Activated CD4-positive, alpha-beta T cell treated with anti-CD3 and anti-CD28 coated beads for 1 hour (primary cell): ENCODE measurements around the gene KIF14.
"Not testable (repeated sequence)": the region's sequence is repeated elsewhere in the genome, so short reads cannot be mapped to it uniquely, and the experiment has no call there.

Experiments used
- DNase-seq: peaks from one replicate; pipeline ENCODE4 v3.0.0-alpha.2; 2020

KIF14 gene

DNA sequence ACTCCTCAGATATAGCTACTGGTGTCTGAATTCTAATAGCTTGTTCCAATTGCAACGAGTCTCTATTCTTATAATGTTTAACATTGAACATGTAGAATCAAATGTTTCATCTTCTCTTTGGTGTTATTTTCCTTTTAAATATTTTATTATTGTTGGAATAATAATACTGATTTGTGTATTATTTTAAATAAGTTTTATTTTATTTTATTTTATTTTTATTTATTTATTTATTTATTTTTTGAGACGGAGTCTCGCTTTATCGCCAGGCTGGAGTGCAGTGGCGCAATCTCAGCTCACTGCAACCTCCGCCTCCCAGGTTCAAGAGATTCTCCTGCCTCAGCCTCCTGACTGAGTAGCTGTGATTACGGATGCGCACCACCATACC, 10.0 kb upstream of the KIF14 start:
- not testable (repeated sequence) for DNase-seq

DNA sequence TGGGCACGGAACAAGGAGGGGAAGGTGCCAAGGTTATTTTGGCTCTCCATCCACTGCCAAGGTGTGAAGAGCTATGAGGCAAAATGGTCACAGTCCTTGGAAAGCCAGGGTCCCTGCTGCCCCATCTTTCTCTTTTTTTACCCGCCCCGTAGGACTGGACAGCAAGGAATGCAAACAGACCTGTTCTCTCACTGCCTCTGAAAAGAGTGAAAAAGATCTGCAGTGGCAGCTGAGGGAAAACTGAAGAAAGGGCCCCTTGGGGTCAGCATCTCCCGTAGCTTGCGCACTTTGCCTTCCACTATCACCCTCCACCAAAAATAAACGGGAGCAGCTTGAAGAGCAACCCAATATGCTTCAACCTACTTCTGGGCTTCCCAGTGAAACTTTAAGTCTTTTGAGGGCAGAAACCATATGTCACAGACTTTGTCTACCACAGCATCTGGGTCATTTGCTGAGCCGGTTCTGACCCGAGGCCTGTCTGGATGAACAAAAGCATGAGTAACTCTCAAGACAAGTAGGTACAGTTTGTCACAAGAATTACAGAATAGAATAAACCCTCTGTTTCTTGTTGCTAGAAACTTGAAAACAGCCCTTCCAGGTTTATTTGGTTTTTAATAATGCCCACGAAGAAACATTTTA, 9.4 kb upstream of the KIF14 start:
- no peak for DNase-seq

DNA sequence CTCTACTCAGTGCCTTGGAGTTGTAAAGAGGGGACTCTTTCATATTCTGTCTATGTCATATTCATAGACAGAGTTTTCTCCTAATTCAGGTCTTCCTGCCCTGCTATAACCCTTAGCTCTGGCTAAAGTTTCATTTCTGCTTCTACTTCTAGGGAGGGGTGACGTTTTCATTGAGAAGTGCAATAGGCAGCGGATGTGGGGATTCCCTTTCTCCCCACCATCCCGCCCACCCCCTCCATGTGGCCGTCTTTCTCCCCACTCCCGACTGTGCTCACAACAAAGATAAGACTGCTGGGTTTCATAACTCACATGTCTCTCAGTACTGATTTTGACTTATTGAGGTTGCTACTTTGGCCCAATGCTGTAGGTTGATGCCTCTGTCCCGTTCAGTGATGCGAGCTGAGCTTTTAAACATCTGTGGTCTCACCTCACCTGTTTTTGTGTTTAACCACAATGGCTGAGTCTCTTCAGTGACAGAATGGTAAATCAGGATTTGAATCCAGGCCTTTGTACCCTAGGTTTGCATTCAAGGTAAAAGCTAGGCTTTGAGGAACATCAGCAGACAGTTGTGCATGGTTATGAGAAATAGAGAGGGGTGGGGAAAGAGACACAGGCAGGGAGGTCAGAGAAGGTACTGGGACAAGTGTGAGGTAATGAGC, 7.8 kb upstream of the KIF14 start:
- DNase-seq = no peak

DNA sequence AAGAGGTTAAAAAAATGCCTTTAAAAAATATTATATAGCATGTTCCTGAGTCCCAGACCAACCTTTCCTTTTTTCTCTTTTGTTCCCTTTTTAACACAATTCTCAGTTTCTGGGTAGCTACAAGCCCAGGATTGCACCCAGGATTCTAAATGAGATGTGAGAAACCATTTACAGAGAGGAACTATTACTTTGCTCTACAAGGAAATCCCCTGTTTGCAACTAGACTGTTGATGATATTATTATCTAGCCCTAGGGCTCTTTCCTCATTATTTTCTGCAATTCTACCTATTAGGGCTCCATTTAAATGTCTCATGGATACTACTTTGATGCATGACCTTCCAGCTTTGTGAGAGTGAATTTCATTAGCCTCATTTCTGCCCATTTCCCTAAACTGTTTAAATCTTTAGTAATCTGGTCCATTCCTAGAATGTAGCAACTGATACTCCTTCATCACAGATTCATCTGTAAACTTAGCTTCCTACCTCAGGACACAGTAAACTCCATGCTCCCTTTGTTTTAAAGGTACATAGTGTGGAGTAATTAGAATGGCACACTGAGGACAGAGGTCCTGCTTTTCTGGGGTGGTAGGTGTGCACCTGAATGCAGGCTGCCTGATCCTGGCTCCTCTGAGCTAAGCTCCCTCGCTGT, 7.1 kb upstream of the KIF14 start:
- no peak for DNase-seq

DNA sequence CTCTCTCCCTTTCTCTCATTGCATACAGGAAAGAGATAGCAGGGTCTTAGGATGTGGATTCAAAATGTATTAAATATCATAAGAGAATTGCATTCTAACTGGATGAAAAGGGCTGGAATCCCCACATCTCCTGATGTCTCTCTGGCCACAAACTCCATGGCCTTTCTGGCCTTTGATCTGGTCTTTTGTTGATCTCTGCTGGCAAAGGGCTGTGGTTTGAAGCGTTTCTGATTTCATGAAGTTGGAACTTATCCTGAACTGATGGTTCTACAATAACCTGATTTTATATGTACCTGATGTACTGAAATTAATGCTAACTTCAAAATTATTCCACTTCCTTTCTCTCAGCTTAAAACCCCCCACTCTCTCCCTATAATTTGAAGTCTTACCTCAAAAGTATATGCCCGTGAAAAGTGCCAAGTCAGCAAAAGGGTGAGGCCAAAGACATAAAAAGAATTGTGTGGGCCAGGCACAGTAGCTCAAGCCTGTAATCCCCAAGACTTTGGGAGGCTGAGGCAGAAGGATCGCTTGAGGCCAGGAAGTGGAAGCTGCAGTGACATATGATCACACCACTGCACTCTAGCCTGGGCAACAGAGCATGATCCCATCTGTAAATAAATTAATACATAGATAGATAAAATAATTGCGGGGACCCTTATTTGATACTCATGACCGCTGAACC, 6.4 kb upstream of the KIF14 start:
- no peak for DNase-seq

DNA sequence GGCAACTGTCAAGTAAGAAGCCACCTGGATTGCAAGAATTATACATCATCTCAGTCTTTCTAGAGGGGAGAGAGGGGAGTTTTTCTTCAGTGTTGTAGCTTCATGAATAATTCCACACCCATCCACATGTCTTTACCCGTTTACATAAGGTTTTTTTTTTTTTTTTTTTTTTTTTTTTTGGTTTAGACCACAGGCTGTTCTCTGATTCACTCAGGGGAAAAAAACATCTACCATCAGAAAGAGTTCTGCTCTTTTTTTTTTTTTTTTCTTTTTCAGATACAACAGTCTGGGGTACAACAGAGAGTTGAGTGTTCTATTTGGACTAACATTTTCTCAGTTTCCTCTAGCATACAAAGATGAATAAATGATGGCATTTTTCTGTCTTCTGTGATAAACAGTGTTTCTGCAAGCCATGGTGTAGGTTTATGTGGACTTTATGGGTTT, 4.9 kb upstream of the KIF14 start:
- no peak for DNase-seq

DNA sequence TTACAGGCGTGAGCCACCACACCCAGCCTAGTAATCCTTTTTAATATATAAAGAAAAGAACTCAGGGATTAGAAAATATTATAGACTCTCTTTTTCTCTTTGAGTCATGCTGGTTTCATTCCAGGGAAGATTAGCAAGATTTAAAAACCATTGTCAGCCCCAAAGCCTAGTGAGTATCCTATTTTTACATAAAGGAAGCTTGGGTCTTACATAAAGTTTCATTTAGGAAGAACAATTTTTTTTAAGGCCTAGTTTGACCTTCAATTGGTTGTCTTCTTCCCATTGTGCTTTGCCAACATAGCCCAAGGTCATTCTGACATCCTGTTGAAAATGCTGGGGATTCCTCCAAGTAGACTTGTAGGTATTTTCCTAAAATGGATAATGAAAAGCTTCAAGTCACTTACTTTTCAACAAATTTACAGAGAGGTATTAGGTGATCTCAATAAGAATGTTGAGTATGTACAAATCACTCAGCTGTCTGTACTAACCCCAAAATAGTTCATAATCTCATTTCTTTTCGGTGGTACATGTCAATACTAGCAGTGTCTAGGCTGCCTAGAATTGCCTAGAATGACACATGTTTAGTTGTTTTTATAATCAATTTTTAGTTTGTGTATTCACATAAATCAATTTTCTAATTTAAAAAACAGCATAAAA, 4.3 kb upstream of the KIF14 start:
- no peak for DNase-seq

DNA sequence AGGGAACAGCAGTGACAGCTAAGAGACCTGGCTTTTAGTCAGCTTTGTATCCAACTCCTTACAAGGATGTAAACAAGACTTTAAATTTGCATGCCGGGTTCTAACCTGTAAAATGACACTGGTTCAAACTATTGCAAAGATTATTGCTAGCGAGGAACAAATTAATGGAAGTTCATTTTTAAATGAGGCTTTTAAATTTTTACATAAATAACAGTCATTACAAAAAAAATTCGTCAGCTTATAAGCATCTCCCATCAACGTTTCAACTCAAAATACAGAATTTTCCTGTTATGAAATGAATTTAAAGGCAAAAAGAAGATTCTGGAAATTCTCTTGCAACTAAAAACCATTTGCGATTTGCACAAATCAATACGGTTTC, 668 bp downstream of the KIF14 start:
- DNase-seq = no peak

DNA sequence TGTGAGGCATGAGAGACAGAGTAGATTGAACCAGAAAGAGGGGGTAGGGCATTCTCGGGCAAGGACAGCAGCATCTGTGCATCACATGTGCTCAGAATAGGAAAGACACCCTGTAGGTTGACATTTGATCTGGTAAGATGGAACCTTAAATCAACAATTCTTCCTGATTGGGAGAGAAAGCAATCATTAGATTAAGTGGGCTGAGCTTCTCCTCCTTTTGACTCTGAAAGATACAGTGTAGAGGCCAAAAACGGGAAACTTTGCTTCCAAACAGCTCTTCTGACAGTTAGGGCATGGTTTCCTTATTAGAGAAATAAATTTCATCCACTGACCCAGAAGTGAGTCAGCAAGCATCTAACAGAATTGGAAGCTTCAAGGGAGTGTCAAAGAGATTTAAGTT, 9.7 kb downstream of the KIF14 start:
- DNase-seq = no peak

DNA sequence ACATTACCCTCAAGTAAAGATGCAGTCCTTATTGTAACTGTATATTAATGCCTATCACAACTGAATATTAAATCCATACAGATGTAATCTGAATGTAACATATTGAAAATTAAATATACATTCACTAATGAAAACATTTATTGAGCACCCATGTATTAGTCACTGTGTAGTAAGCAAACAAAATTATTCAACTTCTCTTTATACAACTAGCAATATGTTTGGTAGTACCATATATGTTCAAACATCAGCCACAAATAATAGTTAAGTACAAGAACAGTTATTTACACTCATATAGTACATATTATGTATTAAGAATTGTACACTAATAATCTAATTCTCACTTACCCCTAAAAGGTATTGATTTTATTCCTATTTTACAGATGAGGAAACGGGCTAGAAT, 17.9 kb downstream of the KIF14 start:
- DNase-seq = no peak

DNA sequence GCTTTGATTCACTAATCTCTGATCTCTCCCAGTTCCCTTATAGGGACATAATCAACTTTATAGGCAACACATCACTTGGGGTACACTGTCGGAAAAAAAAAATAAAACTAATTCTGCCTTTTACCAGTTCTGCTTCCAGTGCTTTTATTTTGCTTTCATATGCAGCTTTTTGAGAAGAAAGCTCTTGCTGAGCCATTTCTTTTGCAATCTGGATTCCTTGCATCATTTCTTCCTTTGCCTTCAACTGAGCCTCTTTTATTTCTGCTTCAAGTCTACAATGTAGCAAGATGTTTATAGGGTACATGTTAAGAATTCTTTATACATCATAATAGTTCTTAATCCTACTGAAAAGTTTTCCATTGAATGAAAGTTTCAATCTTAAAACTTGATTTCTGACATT, 30.6 kb downstream of the KIF14 start:
- DNase-seq = no peak

DNA sequence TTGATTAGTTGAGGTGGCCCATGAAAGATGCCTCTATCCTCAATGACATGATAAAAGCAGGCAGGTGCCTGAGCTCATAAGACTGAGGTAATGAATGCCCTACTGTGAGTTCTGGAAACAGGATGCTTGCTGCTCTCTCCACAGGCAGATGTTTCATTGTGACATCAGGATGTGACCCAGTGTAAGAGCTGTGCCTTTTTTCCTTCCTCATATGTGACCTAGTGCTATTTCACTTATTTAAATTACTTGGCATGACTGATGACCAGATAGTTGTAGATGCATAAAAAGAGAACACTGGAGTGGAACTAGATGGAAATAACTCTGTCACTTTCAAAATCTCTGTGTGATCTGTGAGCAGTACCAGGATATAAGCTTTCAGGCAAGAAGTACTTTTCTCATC, 31.9 kb downstream of the KIF14 start:
- DNase-seq = no peak

DNA sequence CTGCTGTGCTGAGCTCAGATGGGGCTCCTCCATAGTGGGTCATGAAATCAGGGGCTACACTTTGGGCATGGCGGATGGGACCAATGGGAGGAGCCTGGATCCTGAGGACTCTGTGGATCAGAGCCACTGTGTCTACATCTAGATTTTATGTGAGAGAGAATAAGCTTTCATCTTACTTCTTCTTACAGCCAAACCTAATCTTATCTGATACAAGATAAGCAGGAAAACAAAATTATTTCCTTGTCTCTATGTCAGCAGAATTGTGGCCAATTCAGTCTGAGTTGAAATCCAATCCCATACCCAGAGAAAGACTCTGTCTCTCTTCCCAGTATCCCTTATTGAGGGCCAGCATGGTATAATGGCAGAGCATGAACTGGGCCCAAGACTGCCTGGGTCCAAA, 56.2 kb downstream of the KIF14 start:
- DNase-seq = no peak

DNA sequence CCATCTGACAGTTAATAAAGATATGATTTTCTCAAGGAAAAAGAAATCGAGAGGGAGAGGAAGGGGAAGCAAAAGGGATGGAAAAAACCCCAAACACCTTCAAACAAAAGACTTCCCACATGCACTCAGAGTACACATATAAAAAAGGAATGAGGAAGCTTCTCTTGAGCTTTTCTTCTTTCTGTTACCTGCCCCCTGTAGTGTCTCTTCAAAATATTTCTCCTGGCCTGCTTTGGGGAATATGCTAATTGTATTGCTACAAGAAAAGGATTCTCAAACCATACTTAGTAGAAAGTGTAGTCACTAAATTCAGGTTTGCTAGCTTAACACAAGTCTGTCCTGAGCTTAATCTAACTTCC, 58.7 kb downstream of the KIF14 start:
- DNase-seq = no peak

DNA sequence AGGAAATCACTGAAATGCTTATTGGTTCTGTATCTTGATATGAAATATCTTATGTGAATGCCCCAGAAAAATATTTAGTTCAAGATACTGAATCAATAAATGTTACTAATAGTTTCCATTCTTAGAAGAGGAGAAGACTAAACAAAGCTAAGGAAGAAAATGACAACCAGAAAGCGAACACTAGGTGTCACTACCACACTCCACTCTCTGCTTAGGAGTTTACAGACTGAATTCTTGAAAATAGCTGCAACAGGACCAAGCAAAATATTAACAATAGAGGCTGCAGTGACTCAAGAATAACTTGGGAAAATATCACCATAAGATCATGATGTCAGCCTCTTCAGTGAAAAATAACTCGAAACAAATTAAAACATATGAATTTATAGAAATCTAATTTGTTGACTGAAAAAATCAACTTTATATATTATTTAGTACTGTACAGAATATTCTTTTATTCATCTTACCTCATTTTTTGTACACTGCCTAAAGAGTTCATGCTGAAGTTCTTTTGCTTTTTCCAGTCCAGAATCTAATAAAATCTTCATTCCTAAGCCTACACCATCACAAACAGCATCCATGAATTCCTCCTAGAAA, 61.6 kb downstream of the KIF14 start:
- DNase-seq = no peak

DNA sequence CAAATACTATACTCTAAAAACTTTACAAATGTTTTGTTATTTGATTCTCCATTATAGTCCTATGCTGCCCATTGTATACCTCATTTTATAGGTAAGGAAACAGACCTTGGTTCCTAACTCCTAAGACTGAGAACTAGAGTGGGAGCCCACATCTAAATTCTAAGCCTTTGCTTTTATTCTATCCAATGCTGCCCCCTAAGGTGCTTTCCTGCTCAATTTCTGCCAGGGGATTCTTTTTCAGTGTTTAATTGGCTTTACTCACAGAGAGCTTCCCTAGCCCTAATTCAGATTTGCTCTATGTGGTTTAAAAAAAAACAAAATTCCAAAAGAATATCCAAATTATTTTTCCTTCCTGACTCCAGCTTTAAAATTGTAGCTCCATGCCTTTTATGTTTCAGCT, 64.5 kb downstream of the KIF14 start:
- no peak for DNase-seq

DNA sequence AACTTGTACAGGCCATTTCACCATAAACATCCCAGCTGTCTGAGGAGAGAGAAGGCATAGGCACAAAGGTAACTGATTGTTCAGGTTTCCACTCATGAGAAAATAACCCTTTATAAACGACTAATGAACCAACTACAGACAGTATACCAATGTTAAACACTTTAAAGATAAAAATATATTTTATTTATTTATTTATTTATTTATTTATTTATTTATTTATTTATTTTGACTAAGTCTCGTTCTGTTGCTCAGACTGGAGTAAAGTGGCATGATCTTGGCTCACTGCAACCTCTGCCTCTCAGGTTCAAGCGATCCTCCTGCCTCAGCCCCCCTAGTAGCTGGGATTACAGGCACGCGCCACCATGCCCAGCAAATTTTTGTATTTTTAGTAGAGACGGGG, 67.8 kb downstream of the KIF14 start:
- DNase-seq = not testable (repeated sequence)

DNA sequence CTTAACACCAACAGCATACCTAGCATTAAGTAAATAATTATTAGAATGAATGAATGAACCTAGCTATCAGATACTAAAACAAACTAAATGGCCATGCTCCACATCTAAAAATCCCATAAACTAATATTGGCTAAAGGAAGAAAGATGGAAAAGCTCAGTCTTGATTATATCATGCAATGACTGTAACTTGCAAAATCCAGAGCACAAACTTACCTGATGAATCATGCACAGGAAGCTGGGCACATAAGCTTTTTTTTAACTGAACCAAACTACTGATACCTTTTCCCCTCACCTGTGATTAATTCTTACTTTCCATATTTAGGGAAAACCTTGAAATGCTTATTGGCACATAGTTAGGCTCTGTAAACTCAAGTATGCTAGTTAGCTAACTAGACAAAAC, 70.2 kb downstream of the KIF14 start:
- DNase-seq = no peak

DNA sequence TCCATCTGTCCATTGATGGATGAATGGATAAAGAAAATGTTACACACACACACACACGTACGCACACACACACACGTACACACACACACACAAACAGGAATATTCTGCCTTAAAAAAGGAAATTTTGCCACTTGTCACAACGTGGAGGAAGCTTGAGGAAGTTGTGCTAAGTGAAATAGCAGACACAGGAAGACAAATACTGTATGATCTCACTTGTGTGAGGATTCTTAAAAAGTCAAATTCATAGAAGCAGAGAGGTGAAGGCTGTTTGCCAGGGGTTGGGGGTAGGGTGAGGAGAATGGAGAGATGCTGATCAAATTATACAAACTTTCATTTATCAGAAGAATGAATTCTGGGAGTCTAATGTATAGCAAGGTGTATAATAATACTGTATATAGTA, 73.2 kb downstream of the KIF14 start:
- no peak for DNase-seq

DNA sequence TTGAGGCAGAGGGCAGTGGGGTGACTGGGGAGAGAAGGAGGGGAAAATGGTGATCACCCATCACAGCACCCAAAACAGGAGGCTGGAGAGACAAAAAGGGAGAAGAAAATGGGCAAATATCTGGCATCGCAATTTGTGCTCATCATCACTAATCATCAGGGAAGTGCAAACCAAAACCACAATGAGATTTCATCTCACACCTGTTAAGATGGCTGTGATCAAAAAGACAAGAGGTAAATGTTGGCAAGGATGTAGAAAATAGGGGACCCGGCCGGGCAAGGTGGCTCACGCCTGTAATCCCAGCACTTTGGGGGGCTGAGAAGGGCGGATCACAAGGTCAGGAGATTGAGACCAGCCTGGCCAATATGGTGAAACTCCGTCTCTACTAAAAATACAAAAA, 74.0 kb downstream of the KIF14 start:
- DNase-seq = no peak

DNA sequence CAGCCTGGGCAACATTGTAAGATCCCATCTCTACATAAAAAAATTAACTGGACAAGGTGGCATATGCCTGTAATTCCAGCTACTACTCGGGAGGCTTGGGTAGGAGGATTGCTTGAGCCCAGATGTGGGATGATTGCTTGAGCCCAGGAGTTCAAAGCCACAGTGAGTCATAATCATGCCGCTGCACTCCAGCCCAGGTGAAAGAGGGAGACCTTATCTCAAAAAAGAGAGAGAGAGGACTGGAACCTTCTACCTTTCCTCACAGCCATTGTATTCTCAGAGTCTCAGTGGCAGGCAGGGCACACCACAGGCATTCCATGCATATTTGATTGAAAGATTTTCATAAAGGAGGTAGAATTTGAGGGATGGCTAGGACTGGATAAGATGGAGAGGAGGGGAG, 78.4 kb downstream of the KIF14 start:
- DNase-seq = no peak

DNA sequence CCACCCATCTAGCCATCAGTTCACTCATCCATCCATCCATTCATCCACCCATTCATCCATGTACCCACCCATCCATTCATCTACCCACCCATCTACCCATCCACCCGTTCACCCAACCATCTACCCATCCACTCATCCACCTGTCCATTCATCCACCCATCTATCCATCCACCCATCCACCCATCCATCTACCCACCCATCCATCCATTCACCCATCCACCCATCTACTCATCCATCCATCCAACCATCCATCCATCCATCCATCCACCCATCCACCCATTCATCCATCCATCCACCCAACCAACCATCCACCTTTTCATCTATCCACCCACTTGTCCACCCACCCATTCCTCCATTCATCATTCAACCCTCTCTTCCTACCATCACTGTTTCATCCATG, 80.3 kb downstream of the KIF14 start:
- no peak for DNase-seq

DNA sequence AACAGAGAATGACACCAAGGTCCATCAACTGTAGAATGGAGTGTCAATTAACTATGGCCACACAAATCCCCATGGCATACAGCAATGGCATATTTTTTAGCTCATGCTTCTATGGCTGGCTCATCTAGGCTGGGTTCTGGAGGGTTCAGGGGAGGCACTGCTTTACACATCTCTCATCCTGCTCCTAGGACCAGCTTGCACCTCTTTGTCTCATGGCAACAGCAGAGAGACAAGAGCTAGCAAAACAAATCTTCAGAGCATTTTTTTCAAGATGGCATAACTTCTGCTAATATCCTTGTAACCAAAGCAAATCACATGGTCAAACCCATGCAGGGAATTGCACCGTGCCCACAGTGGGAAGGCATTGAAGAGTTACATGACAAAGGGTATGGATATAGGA, 82.4 kb downstream of the KIF14 start:
- DNase-seq = no peak
